Brain microvascular endothelial cell (primary cell): ENCODE measurements around the gene DNAJB8.

Source experiments
- DNase-seq: peaks from one replicate; pipeline ENCODE4 v3.0.0-alpha.2; 2020
- H3K27ac ChIP-seq: fragments of 250-450 bp; sonication (Bioruptor Pico); 2 replicates; pipeline ENCODE4 v1.5.1; 2020; ENCODE audit warnings: mild to moderate bottlenecking, moderate library complexity
- H3K27me3 ChIP-seq: fragments of 250-450 bp; sonication (Bioruptor Pico); replicated peaks from 2 replicates; pipeline ENCODE4 v1.5.1; 2020; ENCODE audit warnings: mild to moderate bottlenecking
- H3K36me3 ChIP-seq: fragments of 250-450 bp; sonication (Bioruptor Pico); replicated peaks from 2 replicates; pipeline ENCODE4 v1.5.1; 2020; ENCODE audit warnings: mild to moderate bottlenecking
- H3K4me3 ChIP-seq: 2 replicates; pipeline ENCODE4 v1.5.1; 2011; ENCODE audit warnings: low read depth, mild to moderate bottlenecking, control low read depth, low read length, moderate library complexity
- in situ Hi-C: cut with HindIII; loops from 2 replicates; pipeline ENCODE4 v1.10.0; 2017; ENCODE audit warnings: low sequenced_read_pairs, low pct_ligation_motif_present
- TF ChIP-seq, protein P1 (sequence below): IDR thresholded peaks from 2 replicates; pipeline ENCODE4 v1.5.1; 2011; ENCODE audit warnings: low read depth, mild to moderate bottlenecking, moderate library complexity, low read length, control low read depth, inconsistent platforms; ENCODE audit errors: missing control alignments

DNAJB8 gene

GRCh38 chr3:128455116-128455515 lies 11.6 kb downstream of the DNAJB8 start:
- in situ Hi-C loops, result no loop called here
- DNase-seq, result no peak
- Histone ChIP-seq H3K27ac (no peak overlapping the region), H3K36me3 (no peaks in the 10 kb centered on the region), H3K4me3 (no peak overlapping the region), H3K27me3 (peaks cover 33% of the 10 kb centered on the region)
- TF ChIP-seq, protein P1, sequence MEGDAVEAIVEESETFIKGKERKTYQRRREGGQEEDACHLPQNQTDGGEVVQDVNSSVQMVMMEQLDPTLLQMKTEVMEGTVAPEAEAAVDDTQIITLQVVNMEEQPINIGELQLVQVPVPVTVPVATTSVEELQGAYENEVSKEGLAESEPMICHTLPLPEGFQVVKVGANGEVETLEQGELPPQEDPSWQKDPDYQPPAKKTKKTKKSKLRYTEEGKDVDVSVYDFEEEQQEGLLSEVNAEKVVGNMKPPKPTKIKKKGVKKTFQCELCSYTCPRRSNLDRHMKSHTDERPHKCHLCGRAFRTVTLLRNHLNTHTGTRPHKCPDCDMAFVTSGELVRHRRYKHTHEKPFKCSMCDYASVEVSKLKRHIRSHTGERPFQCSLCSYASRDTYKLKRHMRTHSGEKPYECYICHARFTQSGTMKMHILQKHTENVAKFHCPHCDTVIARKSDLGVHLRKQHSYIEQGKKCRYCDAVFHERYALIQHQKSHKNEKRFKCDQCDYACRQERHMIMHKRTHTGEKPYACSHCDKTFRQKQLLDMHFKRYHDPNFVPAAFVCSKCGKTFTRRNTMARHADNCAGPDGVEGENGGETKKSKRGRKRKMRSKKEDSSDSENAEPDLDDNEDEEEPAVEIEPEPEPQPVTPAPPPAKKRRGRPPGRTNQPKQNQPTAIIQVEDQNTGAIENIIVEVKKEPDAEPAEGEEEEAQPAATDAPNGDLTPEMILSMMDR, result no peak

DNA sequence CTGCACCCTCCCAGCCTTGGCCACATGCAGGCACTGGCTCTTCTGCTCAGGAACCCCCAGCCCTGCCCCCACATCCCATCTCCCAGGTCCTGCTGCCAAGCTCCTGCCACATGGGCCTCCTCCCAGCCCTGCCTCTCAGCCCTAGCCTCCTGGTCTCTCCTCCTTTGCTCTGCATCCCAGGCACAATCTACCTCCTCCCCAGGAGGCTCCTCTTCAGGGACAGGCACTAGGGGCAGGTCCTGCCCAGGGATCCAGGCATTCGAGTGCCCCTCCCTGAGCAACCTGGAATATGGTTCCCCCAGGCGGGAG lies 12.4 kb downstream of the DNAJB8 start:
- TF ChIP-seq, protein P1, result no peak
- H3K27me3 ChIP-seq, result peaks cover 33% of the 10 kb centered on the region

GRCh38 chr3:128453501-128454309 lies 13.0 kb downstream of the DNAJB8 start:
- DNase-seq, result no peak
- Histone ChIP-seq H3K36me3 (no peaks in the 10 kb centered on the region), H3K27ac (no peak overlapping the region), H3K27me3 (peaks cover 33% of the 10 kb centered on the region), H3K4me3 (no peak overlapping the region)
- TF ChIP-seq, protein P1, result no peak
- in situ Hi-C loops, result no loop called here

More for the DNA sequence above, 12.4 kb downstream of the DNAJB8 start:
- Histone ChIP-seq H3K27ac (no peak overlapping the region), H3K36me3 (no peaks in the 10 kb centered on the region), H3K4me3 (no peak overlapping the region)
- no peak for DNase-seq
- in situ Hi-C loops, result no loop called here

DNA sequence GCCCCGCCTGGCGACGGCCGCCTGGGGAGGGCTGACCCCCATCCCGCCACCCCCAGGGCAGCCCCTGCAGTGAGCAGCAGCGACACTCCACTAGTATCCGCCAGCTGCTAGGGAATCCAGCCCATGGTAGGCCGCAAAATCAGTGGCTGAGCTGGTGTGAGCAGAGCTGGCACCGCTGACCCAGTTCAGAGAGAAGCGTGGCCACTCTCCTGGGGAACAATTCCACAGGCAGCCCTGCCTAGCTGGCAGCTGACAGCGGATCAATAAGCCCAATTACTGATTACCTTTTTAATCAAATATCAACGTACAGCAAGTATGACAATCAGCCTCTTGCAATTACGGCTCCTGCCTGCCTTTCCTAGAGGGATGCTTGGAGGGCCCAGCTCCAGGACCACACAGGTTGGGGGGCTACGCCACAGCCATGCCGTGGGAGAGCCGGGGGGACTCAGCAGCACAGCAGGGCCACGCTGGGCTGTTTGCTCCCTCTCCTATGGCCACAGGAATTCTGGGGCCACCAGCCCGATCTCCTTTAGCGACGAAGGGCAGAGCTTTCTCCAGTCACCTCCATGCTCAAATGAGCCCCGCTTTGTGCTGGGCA lies 13.9 kb downstream of the DNAJB8 start:
- DNase-seq, result no peak
- Histone ChIP-seq H3K36me3 (no peaks in the 10 kb centered on the region), H3K27me3 (peaks cover 33% of the 10 kb centered on the region), H3K27ac (no peak overlapping the region), H3K4me3 (no peak overlapping the region)
- TF ChIP-seq, protein P1, result no peak
- in situ Hi-C loops, result no loop called here

GRCh38 chr3:128452120-128452519 lies 14.6 kb downstream of the DNAJB8 start:
- peaks cover 30% of the 10 kb centered on the region for H3K27me3 ChIP-seq
- H3K27ac ChIP-seq, result no peak overlapping the region
- DNase-seq, result no peak
- no peaks in the 10 kb centered on the region for H3K36me3 ChIP-seq
- TF ChIP-seq, protein P1, result no peak
- no peak overlapping the region for H3K4me3 ChIP-seq
- in situ Hi-C loops, result no loop called here
